Neutrophil (primary cell): ENCODE data around the gene ANKIB1.

ENCODE experiments used
- H3K27ac ChIP-seq: fragments of 200-600 bp; sonication (generic); 2 replicates; pipeline ENCODE4 v1.5.1; 2016; ENCODE audit warnings: mild to moderate bottlenecking, moderate library complexity
- H3K27me3 ChIP-seq: fragments of 200-600 bp; sonication (generic); 2 replicates; pipeline ENCODE4 v1.6.0; 2016; ENCODE audit warnings: mild to moderate bottlenecking
- H3K36me3 ChIP-seq: fragments of 200-600 bp; sonication (generic); 2 replicates; pipeline ENCODE4 v1.5.1; 2017
- H3K4me1 ChIP-seq, 2 experiments: fragments of 200-600 bp in 1 of 2; sonication (generic) in 1 of 2; 1 replicate in 1 of 2; 2 replicates in 1 of 2; pipeline versions ENCODE4 v1.5.1 to v1.6.1; 2013 to 2016; ENCODE audit warnings: low read depth in 1 of 2, low read length in 1 of 2, mild to moderate bottlenecking in 1 of 2, moderate library complexity in 1 of 2; ENCODE audit not compliant: control insufficient read depth in 1 of 2, insufficient read depth in 1 of 2
- H3K4me3 ChIP-seq, 2 experiments: fragments of 200-600 bp in 1 of 2; sonication (generic) in 1 of 2; 1 replicate in 1 of 2; 2 replicates in 1 of 2; pipeline ENCODE4 v1.5.1; 2013 to 2016; ENCODE audit warnings: low read depth in 1 of 2, low read length in 1 of 2, mild to moderate bottlenecking in 1 of 2, moderate library complexity in 1 of 2
- H3K9me3 ChIP-seq: fragments of 200-600 bp; sonication (generic); 2 replicates; pipeline ENCODE4 v1.5.1; 2016
- TF ChIP-seq, protein P1 (sequence below): fragments of 200-600 bp; sonication (generic); IDR thresholded peaks from 2 replicates; pipeline ENCODE4 v1.5.1; 2016; ENCODE audit warnings: antibody characterized with exemption

The ANKIB1 gene

DNA sequence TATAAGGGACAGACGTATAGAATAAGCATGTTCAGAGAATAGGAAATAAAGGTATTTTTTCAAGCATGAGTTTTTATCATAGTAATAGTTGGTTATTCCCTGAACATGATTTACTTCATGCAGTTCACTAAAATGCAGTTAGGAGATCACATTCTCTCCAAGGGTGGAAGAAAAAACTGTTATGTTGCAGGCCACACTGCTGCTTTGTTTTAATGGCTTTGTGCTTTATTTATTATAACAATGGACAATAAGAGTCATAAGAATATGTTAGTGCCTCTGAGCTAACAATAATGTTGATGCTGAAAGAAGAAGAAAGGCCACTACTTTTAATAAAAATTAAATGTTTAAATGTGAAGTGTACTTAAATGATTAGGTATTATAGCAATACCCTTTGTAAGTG lies 123.0 kb downstream of the ANKIB1 start:
- Histone ChIP-seq H3K27me3 (no peaks in the 10 kb centered on the region), H3K4me1 (no peaks in the 10 kb centered on the region), H3K4me3 (no peak overlapping the region), H3K9me3 (no peaks in the 10 kb centered on the region), H3K27ac (no peak overlapping the region), H3K36me3 (peaks cover 10% of the 10 kb centered on the region)
- TF ChIP-seq, protein P1, sequence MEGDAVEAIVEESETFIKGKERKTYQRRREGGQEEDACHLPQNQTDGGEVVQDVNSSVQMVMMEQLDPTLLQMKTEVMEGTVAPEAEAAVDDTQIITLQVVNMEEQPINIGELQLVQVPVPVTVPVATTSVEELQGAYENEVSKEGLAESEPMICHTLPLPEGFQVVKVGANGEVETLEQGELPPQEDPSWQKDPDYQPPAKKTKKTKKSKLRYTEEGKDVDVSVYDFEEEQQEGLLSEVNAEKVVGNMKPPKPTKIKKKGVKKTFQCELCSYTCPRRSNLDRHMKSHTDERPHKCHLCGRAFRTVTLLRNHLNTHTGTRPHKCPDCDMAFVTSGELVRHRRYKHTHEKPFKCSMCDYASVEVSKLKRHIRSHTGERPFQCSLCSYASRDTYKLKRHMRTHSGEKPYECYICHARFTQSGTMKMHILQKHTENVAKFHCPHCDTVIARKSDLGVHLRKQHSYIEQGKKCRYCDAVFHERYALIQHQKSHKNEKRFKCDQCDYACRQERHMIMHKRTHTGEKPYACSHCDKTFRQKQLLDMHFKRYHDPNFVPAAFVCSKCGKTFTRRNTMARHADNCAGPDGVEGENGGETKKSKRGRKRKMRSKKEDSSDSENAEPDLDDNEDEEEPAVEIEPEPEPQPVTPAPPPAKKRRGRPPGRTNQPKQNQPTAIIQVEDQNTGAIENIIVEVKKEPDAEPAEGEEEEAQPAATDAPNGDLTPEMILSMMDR: no peak

DNA sequence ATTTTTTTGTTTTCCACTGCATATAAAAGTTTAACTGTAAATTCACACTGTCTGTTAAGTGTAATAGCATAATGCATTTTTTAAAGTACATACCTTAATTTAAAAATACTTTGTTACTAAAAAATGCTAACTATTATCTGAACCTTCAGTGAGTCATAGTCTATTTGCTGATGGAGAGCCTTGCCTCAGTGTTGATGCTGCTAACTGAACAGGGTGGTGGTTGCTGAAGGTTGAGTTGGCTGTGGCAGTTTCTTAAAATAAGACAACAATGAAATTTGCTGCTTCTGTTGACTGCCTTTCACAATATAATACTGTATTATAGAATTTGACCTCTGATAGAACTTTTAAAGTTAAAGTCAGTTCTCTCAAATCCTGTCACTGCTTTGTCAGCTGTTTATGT lies 129.2 kb downstream of the ANKIB1 start:
- H3K4me1 ChIP-seq: peaks cover 0 to 4% of the 10 kb centered on the region in 2 experiments
- H3K27ac ChIP-seq: no peak overlapping the region
- H3K9me3 ChIP-seq: no peaks in the 10 kb centered on the region
- TF ChIP-seq, protein P1: no peak
- H3K27me3 ChIP-seq: no peaks in the 10 kb centered on the region
- H3K4me3 ChIP-seq: no peak overlapping the region
- peaks cover 13% of the 10 kb centered on the region for H3K36me3 ChIP-seq

DNA sequence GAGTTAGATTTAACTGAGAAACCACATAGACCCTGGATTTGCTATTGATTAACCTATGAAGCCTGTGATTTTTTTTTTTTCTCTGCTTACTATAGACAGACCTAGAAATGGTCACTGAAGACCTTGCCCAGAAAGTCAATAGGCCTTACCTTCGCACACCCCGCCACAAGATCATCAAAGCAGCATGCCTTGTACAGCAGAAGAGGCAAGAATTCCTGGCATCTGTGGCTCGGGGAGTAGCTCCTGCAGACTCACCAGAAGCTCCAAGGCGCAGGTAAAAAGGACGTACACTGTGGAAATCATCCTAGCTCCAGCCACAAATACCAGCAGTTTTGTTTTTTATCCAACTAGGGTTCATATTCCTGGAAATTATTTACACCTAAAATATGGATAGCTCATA lies 145.3 kb downstream of the ANKIB1 start:
- Histone ChIP-seq H3K27me3 (no peaks in the 10 kb centered on the region), H3K27ac (no peak overlapping the region), H3K4me1 (no peaks in the 10 kb centered on the region), H3K36me3 (peaks cover 13% of the 10 kb centered on the region), H3K4me3 (no peak overlapping the region), H3K9me3 (no peaks in the 10 kb centered on the region)
- TF ChIP-seq, protein P1: no peak

DNA sequence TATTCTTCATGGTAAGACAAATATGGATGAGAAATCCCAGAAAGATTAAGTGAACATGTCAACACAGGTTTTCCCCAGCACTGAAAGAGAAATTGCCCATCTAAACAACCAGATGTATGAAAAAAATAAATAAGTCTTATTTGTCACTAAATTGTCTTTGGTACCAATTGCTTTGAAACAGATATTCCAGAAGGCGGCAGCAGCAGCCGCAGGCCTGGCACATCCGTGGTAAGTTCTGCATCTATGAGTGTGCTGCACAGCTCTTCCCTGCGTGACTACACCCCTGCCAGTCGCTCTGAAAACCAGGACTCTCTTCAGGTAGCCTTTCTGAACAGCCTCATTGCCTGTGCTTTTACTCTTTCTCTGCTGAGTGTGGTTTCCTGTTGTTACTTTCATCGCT lies 151.8 kb downstream of the ANKIB1 start:
- no peaks in the 10 kb centered on the region for H3K4me1 ChIP-seq
- TF ChIP-seq, protein P1: no peak
- no peaks in the 10 kb centered on the region for H3K27me3 ChIP-seq
- peaks cover 30% of the 10 kb centered on the region for H3K36me3 ChIP-seq
- H3K9me3 ChIP-seq: no peaks in the 10 kb centered on the region
- no peak overlapping the region for H3K27ac ChIP-seq
- no peak overlapping the region for H3K4me3 ChIP-seq

DNA sequence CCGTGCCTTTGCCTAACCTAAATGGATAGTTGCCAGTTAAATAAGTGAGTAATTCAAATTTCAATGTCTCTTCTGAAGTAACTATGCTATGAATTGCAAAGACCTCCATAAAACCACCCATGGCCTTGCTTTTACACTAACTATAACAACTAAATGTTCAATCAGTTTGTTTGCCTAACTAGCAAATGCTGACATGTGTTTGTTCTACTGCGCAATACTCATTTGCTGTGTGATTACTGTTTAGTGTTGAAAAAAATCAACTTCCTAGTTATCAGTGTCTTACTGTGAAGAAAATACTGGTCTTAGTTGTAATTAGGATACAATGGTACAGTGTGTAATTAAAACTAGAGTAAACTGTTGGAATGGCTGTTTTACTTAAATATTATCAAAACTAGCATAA lies 154.2 kb downstream of the ANKIB1 start:
- Histone ChIP-seq H3K36me3 (peaks cover 30% of the 10 kb centered on the region), H3K27ac (no peak overlapping the region), H3K4me3 (no peak overlapping the region), H3K4me1 (peaks cover 3 to 7% of the 10 kb centered on the region in 2 experiments), H3K27me3 (no peaks in the 10 kb centered on the region), H3K9me3 (no peaks in the 10 kb centered on the region)
- TF ChIP-seq, protein P1: no peak
